ENCODE data around the gene MAP4K5. TPM values are rescaled to one million over a fixed set of nuclear protein-coding genes. Genes with fewer than 3 reads are reported as not detected.

Gene MAP4K5
- total RNA-seq, 1 donor from 2014 or later = 26.4 TPM

DNA sequence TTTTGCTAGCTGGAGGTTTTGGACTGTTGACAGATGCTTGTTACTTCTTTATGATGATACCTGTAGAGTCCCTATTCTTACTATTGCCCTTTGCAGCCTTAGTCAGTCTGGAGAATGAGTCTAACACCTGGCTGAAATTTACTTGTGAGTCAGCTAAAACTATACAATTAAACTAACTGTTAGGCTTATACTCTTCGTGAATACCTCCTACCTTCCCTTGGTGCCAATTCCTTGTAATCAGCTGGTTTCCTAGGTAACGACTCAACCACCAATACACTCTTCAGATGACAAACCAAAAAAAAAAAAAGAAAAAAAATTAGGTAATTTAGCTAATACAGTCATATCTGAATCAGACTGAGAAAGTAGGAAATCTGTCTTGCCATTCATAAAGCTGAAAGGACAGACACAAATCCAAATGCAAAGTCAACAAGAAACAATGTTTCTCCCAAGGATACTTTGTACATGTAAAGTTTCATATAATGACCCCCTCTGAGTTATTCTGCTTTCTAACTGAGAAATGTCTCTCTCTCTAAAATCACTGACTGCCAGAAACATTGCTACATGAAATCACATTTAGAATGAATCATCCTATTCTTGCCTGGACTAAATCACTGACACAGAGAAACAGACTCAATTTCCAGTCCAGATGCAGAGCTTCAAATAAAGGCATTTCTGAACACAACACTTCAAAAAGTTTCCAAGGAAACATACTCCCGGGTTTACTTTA lies 79.2 kb downstream of the MAP4K5 start:
- no peaks in the 10 kb centered on the region for H3K27me3 Mint-ChIP-seq (ENCODE audit: insufficient read depth)
- H3K4me3 Mint-ChIP-seq = no peak overlapping the region
- no peaks in the 10 kb centered on the region for H3K4me1 Mint-ChIP-seq (ENCODE audit: low read depth)
- no peak for DNase-seq (ENCODE audit: low spot score)
- H3K9me3 Mint-ChIP-seq = no peaks in the 10 kb centered on the region
- intact Hi-C loops (cut with micrococcal nuclease) = no loop called here
- peaks cover 37% of the 10 kb centered on the region for H3K36me3 Mint-ChIP-seq (ENCODE audit: low read depth)
- no peak overlapping the region for H3K27ac Mint-ChIP-seq

DNA sequence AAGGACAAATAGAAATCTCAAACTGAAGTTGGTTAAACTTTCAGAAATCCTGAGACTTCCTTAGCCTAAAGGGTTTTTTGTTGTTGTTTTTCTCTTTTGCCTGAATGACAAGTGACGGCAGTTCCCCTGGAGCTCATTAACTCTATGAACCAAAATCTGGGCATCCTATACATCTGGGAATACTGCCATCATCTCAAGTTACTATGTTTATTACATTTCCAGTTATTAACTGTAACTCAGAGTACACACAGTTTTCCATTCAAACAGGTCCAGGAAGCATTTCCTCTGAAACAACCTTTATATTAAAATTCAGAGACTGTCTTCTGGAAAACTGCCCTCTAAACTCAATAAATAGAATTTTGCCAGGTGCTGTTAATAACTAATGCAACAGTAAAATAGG lies 80.1 kb downstream of the MAP4K5 start:
- no peak overlapping the region for H3K27ac Mint-ChIP-seq
- intact Hi-C loops (cut with micrococcal nuclease) = no loop called here
- no peaks in the 10 kb centered on the region for H3K4me1 Mint-ChIP-seq (ENCODE audit: low read depth)
- H3K27me3 Mint-ChIP-seq (ENCODE audit: insufficient read depth) = no peaks in the 10 kb centered on the region
- peaks cover 37% of the 10 kb centered on the region for H3K36me3 Mint-ChIP-seq (ENCODE audit: low read depth)
- no peak for DNase-seq (ENCODE audit: low spot score)
- no peak overlapping the region for H3K4me3 Mint-ChIP-seq
- no peaks in the 10 kb centered on the region for H3K9me3 Mint-ChIP-seq

DNA sequence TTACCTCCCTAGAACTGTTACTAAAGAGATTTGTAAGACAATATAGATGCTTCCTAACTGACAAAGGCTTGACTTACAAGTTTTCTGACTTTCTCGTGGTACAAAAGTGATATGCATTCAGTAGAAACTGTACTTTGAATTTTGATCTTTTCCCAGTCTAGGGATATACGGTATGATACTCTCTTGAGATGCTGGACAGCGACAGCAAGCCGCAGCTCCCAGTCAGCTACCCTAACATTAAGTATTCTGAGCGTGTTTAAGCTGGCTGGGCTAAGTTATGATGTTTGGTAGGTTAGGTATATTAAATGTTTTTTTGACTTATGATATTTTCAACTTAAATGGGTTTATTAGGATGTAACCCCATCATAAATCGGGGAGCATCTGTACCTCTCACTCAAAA lies 80.5 kb downstream of the MAP4K5 start:
- DNase-seq (ENCODE audit: low spot score) = no peak
- H3K9me3 Mint-ChIP-seq = no peaks in the 10 kb centered on the region
- H3K36me3 Mint-ChIP-seq (ENCODE audit: low read depth) = peaks cover 37% of the 10 kb centered on the region
- H3K4me3 Mint-ChIP-seq = no peak overlapping the region
- H3K27ac Mint-ChIP-seq = no peak overlapping the region
- intact Hi-C loops (cut with micrococcal nuclease) = no loop called here
- H3K27me3 Mint-ChIP-seq (ENCODE audit: insufficient read depth) = no peaks in the 10 kb centered on the region
- no peaks in the 10 kb centered on the region for H3K4me1 Mint-ChIP-seq (ENCODE audit: low read depth)

DNA sequence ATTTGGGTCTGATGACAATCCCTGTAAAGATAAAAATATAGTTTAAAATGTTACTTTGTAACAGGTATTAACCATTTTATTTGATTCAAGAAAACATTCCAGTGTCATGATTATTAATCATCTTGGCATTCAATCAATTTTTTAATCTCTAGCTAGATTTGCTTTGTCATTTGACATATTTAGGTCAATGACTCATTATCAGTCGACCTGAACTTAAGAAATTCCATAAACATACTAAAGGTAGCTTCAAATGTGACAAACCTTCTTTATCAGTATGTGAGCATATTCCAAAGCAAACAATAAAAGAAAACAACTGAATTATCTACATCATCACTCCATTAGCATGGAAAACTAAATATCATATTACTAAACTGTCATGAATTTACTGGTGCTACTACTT lies 84.9 kb downstream of the MAP4K5 start:
- Mint-ChIP-seq H3K27me3 (ENCODE audit: insufficient read depth) (no peaks in the 10 kb centered on the region), H3K9me3 (no peaks in the 10 kb centered on the region), H3K4me1 (ENCODE audit: low read depth) (no peaks in the 10 kb centered on the region), H3K27ac (no peak overlapping the region), H3K4me3 (no peak overlapping the region), H3K36me3 (ENCODE audit: low read depth) (peaks cover 26% of the 10 kb centered on the region)
- intact Hi-C loops (cut with micrococcal nuclease) = no loop called here
- no peak for DNase-seq (ENCODE audit: low spot score)

DNA sequence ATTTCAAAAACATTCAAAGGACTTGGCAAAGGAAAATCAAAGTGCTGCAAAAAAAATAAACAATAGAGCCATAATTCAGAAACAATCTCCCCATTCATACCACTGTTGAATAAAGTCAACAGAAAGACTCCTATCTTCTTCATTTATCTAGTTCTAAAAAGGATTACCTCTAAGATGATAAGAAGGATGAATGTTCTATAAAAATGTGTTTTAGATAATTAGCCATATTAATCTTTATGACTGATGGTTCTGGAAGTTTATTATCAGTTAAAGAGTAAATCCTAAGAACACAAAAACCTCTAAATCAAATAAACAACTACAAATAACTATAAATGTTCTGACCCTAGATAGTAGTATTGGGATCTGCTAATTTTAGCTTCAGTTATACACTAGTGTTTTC lies 97.8 kb downstream of the MAP4K5 start:
- Mint-ChIP-seq H3K27me3 (ENCODE audit: insufficient read depth) (no peaks in the 10 kb centered on the region), H3K4me3 (no peak overlapping the region), H3K4me1 (ENCODE audit: low read depth) (no peaks in the 10 kb centered on the region), H3K9me3 (peaks cover 17% of the 10 kb centered on the region), H3K36me3 (ENCODE audit: low read depth) (peaks cover 24% of the 10 kb centered on the region), H3K27ac (no peak overlapping the region)
- intact Hi-C loops (cut with micrococcal nuclease) = no loop called here
- no peak for DNase-seq (ENCODE audit: low spot score)

DNA sequence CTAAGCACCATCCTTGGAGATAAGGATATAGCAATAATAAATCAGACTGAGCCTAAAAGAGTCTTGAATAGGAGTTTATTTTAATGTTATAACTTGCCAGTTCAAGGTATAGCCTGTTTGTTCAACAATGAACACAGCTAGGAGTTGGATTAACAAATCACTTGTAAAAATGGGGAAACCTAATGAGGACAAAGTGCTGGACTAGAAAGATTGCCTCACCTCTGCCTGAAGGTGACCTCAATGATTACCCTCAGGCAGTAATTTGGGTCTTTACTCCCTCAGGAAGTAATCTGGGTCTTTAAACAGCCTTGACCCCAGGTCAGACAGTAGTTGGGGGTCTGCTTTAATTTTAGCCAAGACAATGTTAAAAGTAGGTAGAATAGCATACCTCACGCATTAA lies 100.2 kb downstream of the MAP4K5 start:
- intact Hi-C loops (cut with micrococcal nuclease) = no loop called here
- Mint-ChIP-seq H3K4me3 (no peak overlapping the region), H3K27me3 (ENCODE audit: insufficient read depth) (no peaks in the 10 kb centered on the region), H3K27ac (no peak overlapping the region), H3K4me1 (ENCODE audit: low read depth) (no peaks in the 10 kb centered on the region), H3K36me3 (ENCODE audit: low read depth) (peaks cover 20% of the 10 kb centered on the region), H3K9me3 (peaks cover 10% of the 10 kb centered on the region)
- no peak for DNase-seq (ENCODE audit: low spot score)

DNA sequence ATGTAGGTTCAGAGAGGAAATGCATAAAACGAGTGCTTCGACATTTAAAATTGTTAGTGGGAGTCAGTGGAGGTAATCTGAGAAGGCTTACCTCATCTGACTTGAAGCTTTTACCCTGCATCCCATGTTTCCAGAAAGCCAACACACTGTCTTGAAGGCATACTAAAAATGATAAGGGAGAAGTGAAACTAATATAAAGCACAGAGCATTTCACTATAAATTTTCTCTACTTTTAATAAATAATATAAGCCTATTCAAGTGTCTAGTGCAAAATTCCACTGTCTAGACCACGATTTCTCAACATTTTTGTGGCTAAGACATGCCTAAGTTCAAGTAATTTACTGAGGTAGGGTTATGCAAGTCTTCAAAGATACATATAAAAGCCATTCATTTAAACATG lies 106.6 kb downstream of the MAP4K5 start:
- peaks cover 10% of the 10 kb centered on the region for H3K36me3 Mint-ChIP-seq (ENCODE audit: low read depth)

DNA sequence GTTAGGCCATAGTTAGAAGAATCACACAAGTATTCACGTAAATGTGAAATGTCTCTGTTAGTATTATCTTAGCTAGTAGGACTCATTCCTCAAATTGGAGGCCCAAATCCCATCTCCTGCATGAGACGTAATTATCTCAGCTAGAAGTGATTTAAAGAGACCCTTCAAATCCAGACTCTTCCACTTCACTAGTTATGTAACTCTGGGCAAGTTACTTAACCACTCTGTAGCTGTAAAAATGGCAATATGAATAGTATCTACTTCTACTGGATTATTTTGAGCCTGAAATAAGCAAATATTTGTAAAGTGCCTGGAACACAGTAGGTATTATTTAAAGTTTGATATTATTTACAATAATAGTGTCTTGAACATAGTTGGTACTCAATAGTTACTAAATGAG lies 107.3 kb downstream of the MAP4K5 start:
- Mint-ChIP-seq H3K4me1 (ENCODE audit: low read depth) (no peaks in the 10 kb centered on the region), H3K27ac (no peak overlapping the region), H3K27me3 (ENCODE audit: insufficient read depth) (no peaks in the 10 kb centered on the region), H3K36me3 (ENCODE audit: low read depth) (peaks cover 10% of the 10 kb centered on the region), H3K4me3 (no peak overlapping the region), H3K9me3 (no peaks in the 10 kb centered on the region)
- no peak for DNase-seq (ENCODE audit: low spot score)
- intact Hi-C loops (cut with micrococcal nuclease) = no loop called here

More for the DNA sequence above, 106.6 kb downstream of the MAP4K5 start:
- intact Hi-C loops (cut with micrococcal nuclease) = no loop called here
- no peaks in the 10 kb centered on the region for H3K27me3 Mint-ChIP-seq (ENCODE audit: insufficient read depth)
- no peaks in the 10 kb centered on the region for H3K4me1 Mint-ChIP-seq (ENCODE audit: low read depth)
- no peak for DNase-seq (ENCODE audit: low spot score)
- H3K27ac Mint-ChIP-seq = no peak overlapping the region
- H3K4me3 Mint-ChIP-seq = no peak overlapping the region
- no peaks in the 10 kb centered on the region for H3K9me3 Mint-ChIP-seq

DNA sequence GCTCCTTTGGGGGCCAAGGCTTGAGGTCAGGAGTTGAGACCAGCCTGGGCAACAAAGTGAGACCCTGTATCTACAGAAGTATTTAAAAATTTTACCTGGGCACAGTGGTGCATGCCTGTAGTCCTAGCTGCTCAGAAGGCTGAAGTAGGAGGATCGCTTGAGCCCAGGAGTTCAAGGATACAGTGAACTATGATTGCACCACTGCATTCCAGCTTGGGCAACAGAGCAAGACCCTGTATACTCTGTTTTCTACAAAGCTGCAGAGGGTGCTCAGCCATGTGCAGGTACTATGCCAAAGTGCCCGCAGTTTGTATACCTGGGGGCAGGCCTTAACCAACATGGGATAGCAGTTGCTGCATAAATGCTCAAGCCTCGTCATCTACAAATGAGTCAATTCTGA lies 108.8 kb downstream of the MAP4K5 start:
- DNase-seq (ENCODE audit: low spot score) = no peak
- intact Hi-C loops (cut with micrococcal nuclease) = no loop called here
- H3K4me3 Mint-ChIP-seq = no peak overlapping the region
- H3K9me3 Mint-ChIP-seq = no peaks in the 10 kb centered on the region
- H3K27me3 Mint-ChIP-seq (ENCODE audit: insufficient read depth) = no peaks in the 10 kb centered on the region
- peaks cover 10% of the 10 kb centered on the region for H3K36me3 Mint-ChIP-seq (ENCODE audit: low read depth)
- peaks cover 1% of the 10 kb centered on the region for H3K4me1 Mint-ChIP-seq (ENCODE audit: low read depth)
- H3K27ac Mint-ChIP-seq = no peak overlapping the region

DNA sequence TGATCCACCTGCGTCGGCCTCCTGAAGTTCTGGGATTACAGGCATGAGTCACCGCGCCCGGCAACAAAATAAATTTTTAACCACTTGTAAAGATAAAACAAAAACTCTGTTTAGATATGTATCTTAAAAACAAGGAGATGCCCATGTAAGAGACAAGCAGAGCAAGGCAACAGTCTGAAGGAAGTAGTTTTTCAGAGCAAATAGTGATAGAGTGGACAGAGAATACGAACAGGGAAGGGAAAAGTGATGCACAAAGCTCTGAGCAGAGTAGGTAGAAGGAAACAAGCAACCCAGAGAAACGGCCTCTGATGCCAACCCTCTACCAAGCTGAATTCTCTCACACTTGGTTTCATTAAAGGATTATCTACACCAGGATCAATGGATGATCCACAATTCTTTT lies 110.9 kb downstream of the MAP4K5 start:
- Mint-ChIP-seq H3K27me3 (ENCODE audit: insufficient read depth) (no peaks in the 10 kb centered on the region), H3K36me3 (ENCODE audit: low read depth) (peaks cover 16% of the 10 kb centered on the region), H3K4me1 (ENCODE audit: low read depth) (peaks cover 12% of the 10 kb centered on the region), H3K4me3 (no peak overlapping the region), H3K27ac (no peak overlapping the region), H3K9me3 (no peaks in the 10 kb centered on the region)
- no peak for DNase-seq (ENCODE audit: low spot score)
- intact Hi-C loops (cut with micrococcal nuclease) = no loop called here

DNA sequence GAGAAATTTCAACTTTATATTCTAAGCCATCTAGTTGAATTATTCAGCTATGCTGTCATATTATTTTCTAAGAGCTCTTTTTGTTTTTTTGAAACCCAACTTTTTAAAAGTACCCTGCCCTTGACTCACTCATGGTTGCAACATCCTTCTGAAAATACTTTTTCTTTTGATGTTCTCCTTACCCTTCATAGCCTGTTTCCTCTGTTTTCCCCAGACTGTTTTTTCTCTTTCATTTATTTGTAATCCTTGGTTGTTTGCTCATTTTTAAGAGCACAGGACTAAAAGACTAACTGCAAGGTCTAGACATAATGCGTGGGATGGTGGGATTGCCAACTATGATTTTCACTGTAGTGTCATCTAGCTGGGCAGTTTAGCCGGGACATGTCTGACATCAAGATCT lies 114.5 kb downstream of the MAP4K5 start:
- DNase-seq (ENCODE audit: low spot score) = no peak
- Mint-ChIP-seq H3K27ac (no peak overlapping the region), H3K4me1 (ENCODE audit: low read depth) (peaks cover 12% of the 10 kb centered on the region), H3K27me3 (ENCODE audit: insufficient read depth) (no peaks in the 10 kb centered on the region), H3K9me3 (no peaks in the 10 kb centered on the region), H3K4me3 (no peak overlapping the region), H3K36me3 (ENCODE audit: low read depth) (peaks cover 15% of the 10 kb centered on the region)
- intact Hi-C loops (cut with micrococcal nuclease) = no loop called here

DNA sequence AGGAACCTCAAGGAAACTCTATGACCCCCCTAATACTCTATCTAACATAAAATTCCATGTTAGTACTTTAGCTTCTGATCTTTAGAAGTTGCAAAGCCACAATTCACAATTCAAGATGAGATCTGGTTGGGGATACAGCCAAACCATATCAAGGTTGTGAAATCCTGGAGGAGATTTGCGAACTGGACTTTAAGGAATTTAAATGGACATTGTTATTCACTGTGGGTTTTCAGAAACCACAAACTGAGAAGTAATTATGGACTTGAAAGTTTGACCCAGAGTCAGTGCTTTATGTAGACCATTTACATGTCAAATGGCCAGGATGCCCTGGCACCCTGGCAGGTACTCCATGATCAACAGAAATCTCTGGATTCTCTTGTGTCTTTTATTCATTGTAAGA lies 121.4 kb downstream of the MAP4K5 start:
- Mint-ChIP-seq H3K4me1 (ENCODE audit: low read depth) (no peaks in the 10 kb centered on the region), H3K4me3 (no peak overlapping the region), H3K9me3 (peaks cover 14% of the 10 kb centered on the region), H3K27me3 (ENCODE audit: insufficient read depth) (peaks cover 2% of the 10 kb centered on the region), H3K36me3 (ENCODE audit: low read depth) (peaks cover 4% of the 10 kb centered on the region), H3K27ac (no peak overlapping the region)
- intact Hi-C loops (cut with micrococcal nuclease) = no loop called here
- no peak for DNase-seq (ENCODE audit: low spot score)

DNA sequence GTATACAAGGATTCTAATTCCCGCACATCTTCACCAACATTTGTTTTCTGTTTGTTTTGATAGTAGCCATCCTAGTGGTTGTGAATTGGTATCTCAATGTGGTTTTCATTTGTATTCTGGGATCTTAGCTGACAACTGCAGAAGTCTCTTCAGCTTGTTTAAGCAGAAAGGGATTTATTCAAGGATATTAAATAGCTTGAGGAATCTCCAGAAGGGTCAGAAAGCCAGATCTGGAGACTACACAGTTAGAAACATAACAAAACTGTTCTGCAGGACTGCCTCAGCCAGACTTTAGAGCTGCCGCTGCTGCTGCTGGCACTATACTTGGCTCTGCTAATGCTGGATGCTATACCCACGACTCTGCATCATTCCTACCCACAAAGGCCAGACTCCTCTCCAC lies 122.3 kb downstream of the MAP4K5 start:
- Mint-ChIP-seq H3K27ac (no peak overlapping the region), H3K9me3 (peaks cover 18% of the 10 kb centered on the region), H3K4me3 (no peak overlapping the region), H3K4me1 (ENCODE audit: low read depth) (no peaks in the 10 kb centered on the region), H3K36me3 (ENCODE audit: low read depth) (peaks cover 4% of the 10 kb centered on the region), H3K27me3 (ENCODE audit: insufficient read depth) (peaks cover 2% of the 10 kb centered on the region)
- DNase-seq (ENCODE audit: low spot score) = no peak
- intact Hi-C loops (cut with micrococcal nuclease) = no loop called here
